HCT116 (cell line): ENCODE measurements around the gene SLC66A2. TPM values are rescaled to one million over a fixed set of nuclear protein-coding genes. Genes with fewer than 3 reads are reported as not detected.

Source experiments
- ATAC-seq: fragments of 200-7000 bp; cut with Tn5 transposase; 2 replicates; pipeline ENCODE4 v1.9.1; 2020; ENCODE audit warnings: mild to moderate bottlenecking, moderate library complexity
- BruUV-seq: library from RNA; stranded (reverse); fragments of 400-500 nt; replicated peaks from 2 replicates; lab custom pipeline; 2021; lab: Mats Ljungman, UMichigan
- CTCF ChIA-PET: fragments of 300-600 bp; sonication (Branson Sonifier 250); formaldehyde crosslinking; loops from one replicate; lab custom pipeline; 2021; ENCODE audit warnings: antibody characterized with exemption; lab: Charles Lee
- POLR2A ChIA-PET: fragments of 300-600, 350-600 bp; sonication (Branson Sonifier 250); formaldehyde crosslinking; loops from one replicate; lab custom pipeline; 2021; ENCODE audit warnings: antibody characterized with exemption; lab: Charles Lee
- RAD21 ChIA-PET, 2 experiments: fragments of 300-600 bp; sonication (Branson Sonifier 250); formaldehyde crosslinking; loops; one replicate each; lab custom pipeline; 2023; ENCODE audit warnings: low total read pairs in 2 of 2; ENCODE audit not compliant: uncharacterized antibody in 2 of 2, unreplicated experiment in 2 of 2, low non-redundant PET in 1 of 2; lab: Charles Lee
- DNase-seq: peaks from one replicate; pipeline ENCODE4 v3.0.0-alpha.2; 2010; ENCODE audit warnings: low read depth, low spot score
- H2AFZ ChIP-seq: fragments of 200-600 bp; shearing (Covaris generic), sonication (generic); 2 replicates; pipeline ENCODE4 v1.6.1; 2017; ENCODE audit warnings: low read depth, mixed run types, mixed read lengths, antibody characterized with exemption, low read length; ENCODE audit not compliant: poor library complexity, severe bottlenecking
- H3K27ac ChIP-seq: 2 replicates; pipeline ENCODE4 v1.5.1; 2012; ENCODE audit warnings: low read depth, low read length
- H3K27me3 ChIP-seq: fragments of 200-600 bp; sonication (generic); 2 replicates; pipeline ENCODE4 v1.6.1; 2016; ENCODE audit warnings: mixed run types, low read length, mixed read lengths; ENCODE audit not compliant: insufficient read depth
- H3K36me3 ChIP-seq, 2 experiments: fragments of 200-500 bp in 1 of 2; fragments of 200-600 bp in 1 of 2; sonication (Bioruptor generic) in 1 of 2; sonication (generic) in 1 of 2; 2 replicates each; pipeline versions ENCODE4 v1.5.1 to v1.6.1; 2014 to 2016; ENCODE audit warnings: low read length in 2 of 2, inconsistent platforms in 1 of 2, mixed read lengths in 1 of 2, mixed run types in 1 of 2; ENCODE audit not compliant: insufficient read depth in 2 of 2, control insufficient read depth in 1 of 2
- H3K4me1 ChIP-seq, 2 experiments: fragments of 200-600 bp in 1 of 2; sonication (generic) in 1 of 2; 2 replicates each; pipeline versions ENCODE4 v1.5.1 to v1.6.1; 2012 to 2017; ENCODE audit warnings: low read length in 2 of 2, inconsistent platforms in 1 of 2, mild to moderate bottlenecking in 1 of 2, mixed read lengths in 1 of 2, mixed run types in 1 of 2, moderate library complexity in 1 of 2; ENCODE audit not compliant: insufficient read depth in 2 of 2, control insufficient read depth in 1 of 2
- H3K4me2 ChIP-seq: fragments of 200-600 bp; sonication (generic); 2 replicates; pipeline ENCODE4 v1.6.1; 2017; ENCODE audit warnings: mixed run types, low read length, mixed read lengths
- H3K4me3 ChIP-seq, 2 experiments: fragments of 200-600 bp in 1 of 2; sonication (generic) in 1 of 2; replicated peaks in 1 of 2; 2 replicates each; pipeline ENCODE4 v1.5.1; 2011 to 2016; ENCODE audit warnings: low read length in 2 of 2, control low read depth in 1 of 2, low read depth in 1 of 2, mild to moderate bottlenecking in 1 of 2, mixed read lengths in 1 of 2, mixed run types in 1 of 2
- H3K79me2 ChIP-seq: fragments of 200-600 bp; sonication (generic); 2 replicates; pipeline ENCODE4 v1.6.1; 2017; ENCODE audit warnings: mild to moderate bottlenecking, mixed run types, low read length, moderate library complexity, mixed read lengths; ENCODE audit not compliant: insufficient read depth
- H3K9ac ChIP-seq: fragments of 200-600 bp; sonication (generic); 2 replicates; pipeline ENCODE4 v1.6.1; 2016; ENCODE audit warnings: low read length, mixed read lengths
- H3K9me2 ChIP-seq: fragments of 200-600 bp; sonication (generic), shearing (Covaris generic); 2 replicates; pipeline ENCODE4 v1.6.1; 2017; ENCODE audit warnings: mixed run types, mild to moderate bottlenecking, moderate library complexity; ENCODE audit not compliant: insufficient read depth
- H3K9me3 ChIP-seq, 2 experiments: fragments of 200-500 bp in 1 of 2; fragments of 200-600 bp in 1 of 2; sonication (Bioruptor generic) in 1 of 2; sonication (generic) in 1 of 2; 2 replicates each; pipeline ENCODE4 v1.6.1; 2014 to 2017; ENCODE audit warnings: low read length in 2 of 2, mixed read lengths in 2 of 2, inconsistent platforms in 1 of 2, low read depth in 1 of 2, mild to moderate bottlenecking in 1 of 2, mixed run types in 1 of 2, moderate library complexity in 1 of 2; ENCODE audit not compliant: control insufficient read depth in 1 of 2, insufficient read depth in 1 of 2
- H4K20me1 ChIP-seq: fragments of 200-600 bp; sonication (generic), shearing (Covaris generic); 2 replicates; pipeline ENCODE4 v1.6.1; 2017; ENCODE audit warnings: mixed run types, mild to moderate bottlenecking, moderate library complexity; ENCODE audit not compliant: insufficient read depth
- ATF3 ChIP-seq: IDR thresholded peaks from 2 replicates; pipeline ENCODE4 v1.6.1; 2012
- CEBPB ChIP-seq: IDR thresholded peaks from 2 replicates; pipeline ENCODE4 v1.6.1; 2012; ENCODE audit warnings: low read depth
- CTCF ChIP-seq, 3 experiments: fragments of 200-600 bp in 1 of 3; sonication (generic) in 1 of 3; IDR thresholded peaks in 2 of 3; conservative IDR thresholded peaks in 1 of 3; 2 replicates each; pipeline ENCODE4 v1.5.1; 2012 to 2017; ENCODE audit warnings: low read depth in 2 of 3, low read length in 2 of 3, antibody characterized with exemption in 1 of 3, borderline replicate concordance in 1 of 3, control low read depth in 1 of 3, mild to moderate bottlenecking in 1 of 3, mixed read lengths in 1 of 3, mixed run types in 1 of 3, moderate library complexity in 1 of 3; ENCODE audit not compliant: insufficient read depth in 1 of 3
- EGR1 ChIP-seq: IDR thresholded peaks from 2 replicates; pipeline ENCODE4 v1.6.1; 2012; ENCODE audit warnings: low read depth
- ELF1 ChIP-seq: IDR thresholded peaks from 2 replicates; pipeline ENCODE4 v1.6.1; 2012; ENCODE audit warnings: low read depth, borderline replicate concordance
- EZH2phosphoT487 ChIP-seq: fragments of 200-600 bp; IDR thresholded peaks from 2 replicates; pipeline ENCODE4 v1.6.1; 2018; ENCODE audit warnings: antibody characterized with exemption, borderline replicate concordance
- FOSL1 ChIP-seq: IDR thresholded peaks from 2 replicates; pipeline ENCODE4 v1.6.1; 2012; ENCODE audit warnings: low read depth
- MAX ChIP-seq: IDR thresholded peaks from 2 replicates; pipeline ENCODE4 v1.6.1; 2012
- POLR2A ChIP-seq: IDR thresholded peaks from 2 replicates; pipeline ENCODE4 v1.7.0; 2011; ENCODE audit warnings: borderline replicate concordance; ENCODE audit not compliant: insufficient read depth, insufficient read length; ENCODE audit errors: extremely low read depth
- POLR2AphosphoS5 ChIP-seq: IDR thresholded peaks from 2 replicates; pipeline ENCODE4 v1.6.1; 2011; ENCODE audit warnings: mild to moderate bottlenecking, low read depth, low read length, moderate library complexity
- RAD21 ChIP-seq: IDR thresholded peaks from 2 replicates; pipeline ENCODE4 v1.6.1; 2012; ENCODE audit warnings: low read depth, mild to moderate bottlenecking
- SIN3A ChIP-seq: IDR thresholded peaks from 2 replicates; pipeline ENCODE4 v1.6.1; 2012; ENCODE audit warnings: low read depth
- SP1 ChIP-seq: IDR thresholded peaks from 2 replicates; pipeline ENCODE4 v1.6.1; 2012; ENCODE audit warnings: low read depth
- SRF ChIP-seq: IDR thresholded peaks from 2 replicates; pipeline ENCODE4 v1.6.1; 2012; ENCODE audit warnings: low read depth
- YY1 ChIP-seq: IDR thresholded peaks from 2 replicates; pipeline ENCODE4 v1.6.1; 2011; ENCODE audit warnings: low read length, low read depth, moderate library complexity, mild to moderate bottlenecking; ENCODE audit not compliant: insufficient replicate concordance; ENCODE audit errors: extremely low read depth
- ZBTB33 ChIP-seq: IDR thresholded peaks from 2 replicates; pipeline ENCODE4 v1.6.1; 2011; ENCODE audit warnings: mild to moderate bottlenecking, low read length, moderate library complexity; ENCODE audit not compliant: insufficient replicate concordance; ENCODE audit errors: extremely low read depth
- ZFX ChIP-seq: fragments of 450-650 bp; IDR thresholded peaks from 2 replicates; pipeline ENCODE4 v1.6.1; 2017
- ZNF274 ChIP-seq: fragments of 200-500 bp; sonication (Bioruptor generic); IDR thresholded peaks from 2 replicates; pipeline ENCODE4 v1.6.1; 2014; ENCODE audit warnings: mild to moderate bottlenecking, low read depth, low read length, inconsistent platforms
- intact Hi-C: fragments of 100-400 bp; cut with micrococcal nuclease; formaldehyde crosslinking; loops from 2 replicates; pipeline ENCODE4 v1.10.0; 2022
- total RNA-seq: library from RNA; stranded (reverse); gene quantifications from one replicate; pipeline ENCODE4 v1.2.1, GENCODE V29; 2021; ENCODE audit not compliant: unreplicated experiment

Gene SLC66A2
- total RNA-seq, 1 experiment from 2014 or later, result 44.9 TPM

GRCh38 chr18:79941473-79942119 lies 9.9 kb downstream of the SLC66A2 start:
- ATAC-seq, result no peak
- H3K4me1 ChIP-seq, result no peaks in the 10 kb centered on the region
- no peak overlapping the region for H3K4me3 ChIP-seq
- H3K27me3 ChIP-seq, result no peaks in the 10 kb centered on the region
- TF ChIP-seq CEBPB (no peak), SIN3A (no peak), EZH2phosphoT487 (no peak), MAX (no peak), ZFX (no peak), SRF (no peak), POLR2AphosphoS5 (no peak), ATF3 (no peak), EGR1 (no peak), ZNF274 (no peak), CTCF (IDR thresholded peaks at IDR 0.05 in 2 of 3, conservative IDR thresholded peaks at IDR 0.05 in 1 of 3; ENCODE audit: borderline replicate concordance in 1 of 3, insufficient read depth in 1 of 3, low read depth in 2 of 3, low read length in 2 of 3) (no peak), FOSL1 (no peak), POLR2A (no peak), ELF1 (no peak), YY1 (no peak), ZBTB33 (no peak), RAD21 (no peak), SP1 (no peak)
- RAD21 ChIA-PET, result no interaction called here
- H3K4me2 ChIP-seq, result no peak overlapping the region
- CTCF ChIA-PET, result no interaction called here
- intact Hi-C loops, result no loop called here
- BruUV-seq, result no TSS peak
- H3K36me3 ChIP-seq, result peaks cover 13 to 32% of the 10 kb centered on the region in 2 experiments; a peak in 3 of 4 replicates
- H3K79me2 ChIP-seq, result peaks cover 90% of the 10 kb centered on the region
- H3K9me2 ChIP-seq, result no peaks in the 10 kb centered on the region
- no peak overlapping the region for H3K27ac ChIP-seq
- POLR2A ChIA-PET, result interaction anchor here (0.9 kb wide), 1 partner anchor 10 kb away, joined by 3 read pairs; the partner anchor contains the start of gene SLC66A2
- peaks cover 0 to 2% of the 10 kb centered on the region in 2 experiments; a peak in 1 of 4 replicates for H3K9me3 ChIP-seq
- no peak overlapping the region for H3K9ac ChIP-seq
- no peaks in the 10 kb centered on the region for H4K20me1 ChIP-seq
- DNase-seq, result no peak
- H2AFZ ChIP-seq, result no peak overlapping the region
